ENCODE results near the gene SLC39A13. TPM values are rescaled to one million over a fixed set of nuclear protein-coding genes. Genes with fewer than 3 reads are reported as not detected.

The SLC39A13 gene
- total RNA-seq, 1 experiment from 2014 or later, result 29.2 TPM

- H3K56ac ChIP-seq (ENCODE audit: insufficient read length, low read depth, low read length), result no peak overlapping the region
- peak overlapping the region in 1 of 3 experiments; percentile 74; a peak in 1 of 7 replicates for H3K27ac Mint-ChIP-seq
- no peak overlapping the region for H2AFZ ChIP-seq (ENCODE audit: low read length)
- no peak overlapping the region for H2BK15ac ChIP-seq (ENCODE audit: low read depth, low read length)
- DNase-seq, result no peak
- H3K23ac ChIP-seq (ENCODE audit: insufficient read length, low read depth, low read length), result no peak overlapping the region
- H3K4me1 ChIP-seq (ENCODE audit: insufficient read depth, low read length), result no peaks in the 10 kb centered on the region
- H3K4me1 Mint-ChIP-seq, result peaks cover 0 to 4% of the 10 kb centered on the region in 2 experiments; a peak in 1 of 4 replicates
- WGBS (ENCODE audit: extremely low coverage, insufficient read length, low lambda C conversion rate), result no CpG with 5 or more reads among the region's 18 CpGs
- H3K36me3 Mint-ChIP-seq (ENCODE audit: insufficient read depth in 1 of 3, low read depth in 3 of 3), result no peaks in the 10 kb centered on the region; a peak in 1 of 7 replicates
- H3K4me3 Mint-ChIP-seq, result no peak overlapping the region
- no peak overlapping the region for H3T11ph ChIP-seq (ENCODE audit: low read length)
- no peaks in the 10 kb centered on the region for H3K27me3 ChIP-seq (ENCODE audit: insufficient read depth, low read length)
- no peak overlapping the region for H3K4me2 ChIP-seq (ENCODE audit: insufficient read depth, insufficient read length, low read length)
- no peak overlapping the region for H2BK12ac ChIP-seq (ENCODE audit: insufficient read length, low read depth, low read length)
- no peak overlapping the region for H2AK5ac ChIP-seq (ENCODE audit: insufficient read length, low read length)
- H4K5ac ChIP-seq (ENCODE audit: insufficient read length, low read depth, low read length), result no peak overlapping the region
- H3K9me3 ChIP-seq (ENCODE audit: control insufficient read depth, low read depth, low read length), result no peaks in the 10 kb centered on the region
- H4K8ac ChIP-seq (replicated peaks; ENCODE audit: insufficient read length, low read depth, low read length), result no peak overlapping the region
- no peaks in the 10 kb centered on the region for H3K23me2 ChIP-seq (ENCODE audit: insufficient read length, low read depth, low read length, poor library complexity, severe bottlenecking)
- H3K27ac ChIP-seq (ENCODE audit: insufficient read length, low read depth, low read length), result no peak overlapping the region
- H4K20me1 ChIP-seq (ENCODE audit: control insufficient read depth, insufficient read depth, insufficient read length), result no peaks in the 10 kb centered on the region
- H3K27me3 Mint-ChIP-seq (ENCODE audit: low read depth), result no peaks in the 10 kb centered on the region; the same call in 1 of the 2 replicates
- no peak for TF ChIP-seq CTCF (conservative IDR thresholded peaks at IDR 0.05)
- H3K9ac ChIP-seq (ENCODE audit: extremely low read depth, insufficient read length, low read length), result no peak overlapping the region
- H3K14ac ChIP-seq (ENCODE audit: insufficient read depth, low read length), result no peak overlapping the region
- H3K79me2 ChIP-seq (ENCODE audit: insufficient read depth, low read length), result no peaks in the 10 kb centered on the region
- no peak overlapping the region for H2BK20ac ChIP-seq (ENCODE audit: low read depth, low read length, poor library complexity, severe bottlenecking)
- H3K4ac ChIP-seq (ENCODE audit: low read depth, low read length), result no peak overlapping the region
- no peak overlapping the region for H3K18ac ChIP-seq (ENCODE audit: insufficient read length, low read depth, low read length)
- no peaks in the 10 kb centered on the region for H3K79me1 ChIP-seq (ENCODE audit: insufficient read depth, low read depth, low read length, poor library complexity, severe bottlenecking)
- no peak overlapping the region for H4K91ac ChIP-seq (ENCODE audit: insufficient read length, low read depth, low read length)
- H3K9me3 Mint-ChIP-seq, result no peaks in the 10 kb centered on the region
- H2BK5ac ChIP-seq (ENCODE audit: insufficient read length, low read length), result no peak overlapping the region
- no peak overlapping the region for H2BK120ac ChIP-seq (ENCODE audit: low read depth, low read length, poor library complexity, severe bottlenecking)
Observed at GRCh38 chr11:47438721-47439120, 30.3 kb downstream of the SLC39A13 start.
